ENCODE measurements around the gene CDC45.

DNA sequence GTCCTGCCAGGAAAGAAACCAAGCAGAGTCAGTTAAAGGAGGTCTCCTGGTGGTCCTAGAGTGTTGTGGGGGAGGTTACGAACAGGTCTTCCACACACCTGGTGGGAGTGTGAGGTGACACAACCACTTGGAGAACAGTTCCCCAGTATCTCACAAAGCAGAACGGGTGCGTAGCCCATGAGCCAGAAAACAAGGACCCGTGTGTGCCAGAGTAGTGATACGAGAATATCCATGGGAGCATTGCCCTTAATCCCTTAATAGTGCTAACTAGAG lies 66.2 kb downstream of the CDC45 start:
- TF ChIP-seq, protein P1, sequence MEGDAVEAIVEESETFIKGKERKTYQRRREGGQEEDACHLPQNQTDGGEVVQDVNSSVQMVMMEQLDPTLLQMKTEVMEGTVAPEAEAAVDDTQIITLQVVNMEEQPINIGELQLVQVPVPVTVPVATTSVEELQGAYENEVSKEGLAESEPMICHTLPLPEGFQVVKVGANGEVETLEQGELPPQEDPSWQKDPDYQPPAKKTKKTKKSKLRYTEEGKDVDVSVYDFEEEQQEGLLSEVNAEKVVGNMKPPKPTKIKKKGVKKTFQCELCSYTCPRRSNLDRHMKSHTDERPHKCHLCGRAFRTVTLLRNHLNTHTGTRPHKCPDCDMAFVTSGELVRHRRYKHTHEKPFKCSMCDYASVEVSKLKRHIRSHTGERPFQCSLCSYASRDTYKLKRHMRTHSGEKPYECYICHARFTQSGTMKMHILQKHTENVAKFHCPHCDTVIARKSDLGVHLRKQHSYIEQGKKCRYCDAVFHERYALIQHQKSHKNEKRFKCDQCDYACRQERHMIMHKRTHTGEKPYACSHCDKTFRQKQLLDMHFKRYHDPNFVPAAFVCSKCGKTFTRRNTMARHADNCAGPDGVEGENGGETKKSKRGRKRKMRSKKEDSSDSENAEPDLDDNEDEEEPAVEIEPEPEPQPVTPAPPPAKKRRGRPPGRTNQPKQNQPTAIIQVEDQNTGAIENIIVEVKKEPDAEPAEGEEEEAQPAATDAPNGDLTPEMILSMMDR (conservative IDR thresholded peaks at IDR 0.05 in 1 of 2, IDR thresholded peaks at IDR 0.05 in 1 of 2; ENCODE audit: extremely low read depth in 1 of 2, insufficient read depth in 1 of 2, low read depth in 1 of 2, low read length in 2 of 2) = no peak
- no peak for TF ChIP-seq EZH2 (IDR thresholded peaks at IDR 0.05; ENCODE audit: borderline replicate concordance, low read length)
